GM10266 (cell line): ENCODE results near the gene EPHB1.

Experiments
- DNase-seq: peaks from one replicate; pipeline ENCODE4 v3.0.0; 2012; ENCODE audit errors: extremely low spot score
- TF ChIP-seq, protein P1 (sequence below): IDR thresholded peaks from 2 replicates; pipeline ENCODE4 v1.5.1; 2012; ENCODE audit warnings: mild to moderate bottlenecking, low read depth; ENCODE audit not compliant: control insufficient read depth, insufficient read depth; ENCODE audit errors: missing control alignments

EPHB1 gene

DNA sequence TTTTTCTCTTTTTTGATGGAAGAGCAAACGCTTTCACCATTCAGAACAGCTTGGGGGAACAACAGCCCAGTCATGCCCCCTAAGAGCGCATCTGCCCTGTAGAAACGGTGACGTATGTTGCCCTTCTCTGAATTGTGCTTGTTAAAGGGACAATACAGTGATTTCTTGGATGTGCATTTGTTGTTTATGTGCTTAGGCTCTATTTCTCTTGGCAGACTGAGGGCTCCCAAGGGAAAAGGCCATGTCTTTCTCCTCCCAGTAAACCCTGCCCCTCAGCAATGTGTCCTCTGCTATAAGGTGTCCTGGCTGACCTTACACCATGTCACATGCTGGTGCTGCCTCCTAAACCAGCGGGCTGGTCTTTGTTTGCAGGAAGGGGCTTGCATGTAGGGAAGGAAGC lies 346.1 kb downstream of the EPHB1 start:
- DNase-seq: no peak

DNA sequence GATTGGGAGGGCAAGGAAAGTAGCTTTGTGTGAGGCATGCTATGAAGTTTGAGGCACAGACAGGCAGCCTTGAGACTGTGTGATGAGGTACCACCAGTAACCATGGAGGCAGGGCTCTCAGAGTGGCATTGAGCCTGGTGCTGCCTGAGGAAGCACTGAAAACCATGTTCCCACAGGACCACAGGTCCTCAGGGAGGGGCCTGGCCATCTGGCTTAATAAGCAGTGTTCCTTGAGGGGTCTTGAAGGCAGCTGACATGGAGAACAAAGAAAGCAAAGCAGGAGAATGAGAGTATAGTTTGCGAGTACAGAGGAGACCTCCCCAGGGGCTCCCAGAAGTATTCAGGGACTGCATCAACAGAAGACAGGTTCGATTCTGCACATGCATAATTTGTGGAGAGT lies 346.6 kb downstream of the EPHB1 start:
- DNase-seq: no peak
- TF ChIP-seq, protein P1, sequence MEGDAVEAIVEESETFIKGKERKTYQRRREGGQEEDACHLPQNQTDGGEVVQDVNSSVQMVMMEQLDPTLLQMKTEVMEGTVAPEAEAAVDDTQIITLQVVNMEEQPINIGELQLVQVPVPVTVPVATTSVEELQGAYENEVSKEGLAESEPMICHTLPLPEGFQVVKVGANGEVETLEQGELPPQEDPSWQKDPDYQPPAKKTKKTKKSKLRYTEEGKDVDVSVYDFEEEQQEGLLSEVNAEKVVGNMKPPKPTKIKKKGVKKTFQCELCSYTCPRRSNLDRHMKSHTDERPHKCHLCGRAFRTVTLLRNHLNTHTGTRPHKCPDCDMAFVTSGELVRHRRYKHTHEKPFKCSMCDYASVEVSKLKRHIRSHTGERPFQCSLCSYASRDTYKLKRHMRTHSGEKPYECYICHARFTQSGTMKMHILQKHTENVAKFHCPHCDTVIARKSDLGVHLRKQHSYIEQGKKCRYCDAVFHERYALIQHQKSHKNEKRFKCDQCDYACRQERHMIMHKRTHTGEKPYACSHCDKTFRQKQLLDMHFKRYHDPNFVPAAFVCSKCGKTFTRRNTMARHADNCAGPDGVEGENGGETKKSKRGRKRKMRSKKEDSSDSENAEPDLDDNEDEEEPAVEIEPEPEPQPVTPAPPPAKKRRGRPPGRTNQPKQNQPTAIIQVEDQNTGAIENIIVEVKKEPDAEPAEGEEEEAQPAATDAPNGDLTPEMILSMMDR: no peak

More for the DNA sequence above, 346.1 kb downstream of the EPHB1 start:
- TF ChIP-seq, protein P1: no peak

DNA sequence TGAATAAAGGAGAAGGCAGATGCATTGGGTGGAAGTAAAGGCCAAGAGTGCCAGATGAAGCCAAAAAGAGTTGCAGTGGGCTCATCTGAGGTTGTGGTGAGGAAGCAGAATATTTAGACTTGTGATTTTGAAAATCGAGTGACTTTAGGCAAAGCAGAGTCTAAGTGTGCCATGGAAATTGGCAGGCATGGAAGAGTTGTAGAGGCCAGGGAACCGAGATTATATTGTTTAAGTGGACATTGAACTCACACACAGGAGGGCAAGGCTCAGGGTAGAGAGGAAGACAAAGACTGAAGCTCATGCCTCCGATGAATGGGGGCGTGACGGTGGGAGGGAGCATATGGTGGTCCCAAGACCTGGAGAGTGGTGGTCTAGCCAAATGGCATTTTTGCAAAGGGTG lies 347.5 kb downstream of the EPHB1 start:
- no peak for DNase-seq
- TF ChIP-seq, protein P1: no peak

DNA sequence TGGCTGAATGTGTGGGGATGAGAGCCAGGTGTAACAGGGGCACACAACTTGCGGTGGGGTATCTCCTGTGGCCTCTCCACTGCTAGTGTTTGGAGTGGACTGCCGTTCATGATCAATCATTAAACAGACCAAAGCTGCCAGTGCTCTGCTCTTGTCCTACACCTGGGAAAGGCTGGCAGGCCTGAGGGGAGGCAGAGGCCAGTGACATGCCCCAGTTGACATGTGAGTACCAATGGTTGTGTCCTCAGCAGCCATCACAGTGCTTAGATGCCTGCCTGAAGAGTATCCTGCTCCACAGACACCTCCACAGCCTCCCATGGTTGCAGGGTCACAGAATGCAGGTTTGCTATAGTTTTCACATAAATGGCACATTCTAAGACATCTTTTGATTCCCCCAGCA lies 348.4 kb downstream of the EPHB1 start:
- TF ChIP-seq, protein P1: no peak
- DNase-seq: no peak

DNA sequence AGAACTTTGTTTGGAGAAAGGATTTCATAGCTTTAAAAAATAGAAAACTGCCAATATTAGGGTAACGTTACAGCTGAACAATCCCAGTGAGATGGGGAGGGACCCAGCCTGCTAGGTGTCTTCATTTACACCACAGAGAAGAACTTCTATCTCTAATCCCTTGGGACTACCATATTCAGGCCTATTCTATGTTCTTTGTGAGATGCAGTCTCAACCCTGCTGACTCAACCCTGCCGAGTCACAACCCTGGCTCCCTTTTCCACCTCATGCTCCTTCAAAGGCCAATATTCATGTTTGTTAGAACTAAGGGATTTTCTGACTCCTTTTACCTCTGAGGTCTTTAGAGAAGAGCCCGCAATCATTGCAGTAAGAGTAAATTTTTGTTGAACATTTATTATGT lies 350.5 kb downstream of the EPHB1 start:
- DNase-seq: no peak
- TF ChIP-seq, protein P1: no peak

DNA sequence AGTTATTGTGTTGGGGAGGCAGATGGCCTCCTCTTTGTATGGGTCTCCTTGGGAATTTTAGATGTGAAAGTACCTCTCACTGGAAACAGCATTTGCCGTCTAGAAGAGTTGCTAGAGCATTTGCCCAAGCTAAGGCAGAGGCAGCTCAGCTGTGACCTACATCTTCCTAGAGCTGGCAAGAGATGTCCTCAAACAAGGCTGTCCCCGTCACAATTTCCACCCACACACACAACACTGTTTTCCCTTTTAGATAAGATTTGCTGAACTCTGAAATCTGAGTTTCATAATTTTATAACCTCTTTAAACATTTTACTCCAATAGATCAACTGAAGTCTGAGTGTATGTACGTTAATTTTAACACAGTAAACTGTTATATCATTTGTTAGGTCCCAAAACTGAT lies 352.6 kb downstream of the EPHB1 start:
- TF ChIP-seq, protein P1: no peak
- DNase-seq: no peak

DNA sequence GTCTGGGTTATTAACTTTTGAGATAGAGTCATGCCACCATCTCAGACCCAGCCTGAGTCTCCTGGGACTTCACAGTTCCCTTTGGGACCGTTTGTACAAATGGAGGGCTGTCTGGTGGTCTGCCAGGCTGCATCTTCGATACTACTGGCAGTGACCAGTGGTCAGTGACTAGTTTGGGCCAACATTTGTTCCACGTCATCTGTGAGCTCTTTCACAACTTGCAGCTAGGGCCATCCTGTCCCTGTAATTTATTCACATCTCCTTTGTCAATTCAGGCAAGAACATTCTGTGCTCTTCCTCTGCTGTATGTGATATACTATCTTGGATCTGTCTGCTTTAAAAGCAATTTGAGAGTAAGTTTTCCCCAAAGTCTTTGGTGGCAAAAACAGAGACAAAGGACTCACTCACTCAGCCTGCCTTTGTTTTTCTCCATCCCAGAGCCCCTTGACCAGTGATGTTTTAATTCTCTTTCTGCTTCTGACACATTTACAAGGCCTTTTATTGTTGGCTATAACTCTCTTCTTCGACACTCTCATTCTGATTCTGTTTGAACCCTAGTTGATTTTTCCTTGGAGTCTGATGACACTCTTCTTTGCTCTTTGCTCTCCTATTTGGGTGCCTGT lies 353.4 kb downstream of the EPHB1 start:
- TF ChIP-seq, protein P1: no peak
- DNase-seq: no peak
